ENCODE data around the gene SLC39A11. TPM values are rescaled to one million over a fixed set of nuclear protein-coding genes. Genes with fewer than 3 reads are reported as not detected.

Gene SLC39A11
- total RNA-seq, 2 experiments from 2014 or later, result 17.0 to 17.3 TPM

DNA sequence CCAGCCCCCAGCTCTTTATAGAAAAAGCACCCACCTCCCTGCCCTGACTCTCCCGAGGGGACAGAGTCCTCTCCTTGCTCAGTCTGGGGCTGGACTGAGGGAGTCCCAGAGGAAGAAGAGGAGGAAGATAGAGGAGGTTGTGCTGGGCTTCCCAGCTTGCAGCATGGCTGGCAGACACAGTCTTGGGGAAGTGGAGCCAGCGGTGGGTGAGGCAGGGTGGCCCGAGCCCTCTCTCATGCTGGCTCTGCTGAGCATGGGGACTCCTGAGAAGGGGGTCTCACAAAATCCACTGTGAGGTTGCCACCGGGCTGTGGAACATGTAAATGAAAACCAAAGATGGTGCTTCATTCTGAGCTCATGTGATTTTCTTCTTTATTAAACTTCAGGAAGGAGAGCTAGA lies 398.5 kb downstream of the SLC39A11 start:
- ChIA-PET POLR2A (interaction anchor here (1.0 to 1.8 kb wide), 2 partner anchors 26 to 33 kb away, joined by 4 read pairs; no protein-coding TSS in a partner anchor), CTCF (no interaction called here)
- H3K36me3 Mint-ChIP-seq (ENCODE audit: low read depth), result no peaks in the 10 kb centered on the region

GRCh38 chr17:72693151-72693878 lies 399.2 kb downstream of the SLC39A11 start:
- Mint-ChIP-seq H3K9me3 (no peaks in the 10 kb centered on the region), H3K4me1 (peaks cover 10% of the 10 kb centered on the region), H3K36me3 (ENCODE audit: low read depth) (no peaks in the 10 kb centered on the region), H3K27me3 (no peaks in the 10 kb centered on the region), H3K4me3 (no peak overlapping the region), H3K27ac (no peak overlapping the region)
- CTCF ChIA-PET, result no interaction called here
- POLR2A ChIA-PET, result interaction anchor here (1.0 to 1.8 kb wide), 2 partner anchors 26 to 34 kb away, joined by 4 read pairs; no protein-coding TSS in a partner anchor
- DNase-seq, result no peak

More for the DNA sequence above, 398.5 kb downstream of the SLC39A11 start:
- DNase-seq, result no peak
- Mint-ChIP-seq H3K4me1 (peaks cover 13% of the 10 kb centered on the region), H3K4me3 (no peak overlapping the region), H3K27me3 (no peaks in the 10 kb centered on the region), H3K27ac (no peak overlapping the region), H3K9me3 (no peaks in the 10 kb centered on the region)

GRCh38 chr17:72692676-72693075 lies 399.8 kb downstream of the SLC39A11 start:
- ChIA-PET CTCF (no interaction called here), POLR2A (interaction anchor here (1.8 kb wide), 1 partner anchor 27 kb away, joined by 4 read pairs; no protein-coding TSS in a partner anchor)
- peaks cover 5% of the 10 kb centered on the region for H3K4me1 Mint-ChIP-seq
- DNase-seq, result no peak
- H3K9me3 Mint-ChIP-seq, result no peaks in the 10 kb centered on the region
- no peak overlapping the region for H3K4me3 Mint-ChIP-seq
- no peaks in the 10 kb centered on the region for H3K27me3 Mint-ChIP-seq
- no peak overlapping the region for H3K27ac Mint-ChIP-seq
- no peaks in the 10 kb centered on the region for H3K36me3 Mint-ChIP-seq (ENCODE audit: low read depth)

DNA sequence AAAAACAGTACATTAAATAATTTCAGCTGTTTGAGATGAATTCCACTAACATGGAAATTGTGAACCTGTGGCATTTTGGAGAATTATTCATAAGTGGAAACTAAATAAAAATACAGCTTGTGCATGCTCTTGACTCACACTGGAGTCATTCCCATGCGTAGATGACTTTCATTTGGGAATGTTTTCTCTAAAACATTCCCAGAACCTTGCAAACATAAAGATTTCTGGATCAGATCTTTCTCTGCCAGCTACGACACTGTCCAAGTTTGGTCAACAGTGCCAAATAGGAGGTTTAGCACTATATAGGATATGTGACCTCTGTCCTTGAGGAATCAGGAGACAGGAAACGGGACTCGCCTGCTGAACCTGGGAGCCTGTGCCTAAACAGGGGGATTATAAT lies 400.9 kb downstream of the SLC39A11 start:
- ChIA-PET POLR2A (interaction anchor here (1.3 kb wide), 1 partner anchor 103 kb away, joined by 4 read pairs; no protein-coding TSS in a partner anchor), CTCF (interaction anchor here (1.0 kb wide), 1 partner anchor 135 kb away, joined by 3 read pairs; no protein-coding TSS in a partner anchor)
- no peak overlapping the region for H3K27ac Mint-ChIP-seq

DNA sequence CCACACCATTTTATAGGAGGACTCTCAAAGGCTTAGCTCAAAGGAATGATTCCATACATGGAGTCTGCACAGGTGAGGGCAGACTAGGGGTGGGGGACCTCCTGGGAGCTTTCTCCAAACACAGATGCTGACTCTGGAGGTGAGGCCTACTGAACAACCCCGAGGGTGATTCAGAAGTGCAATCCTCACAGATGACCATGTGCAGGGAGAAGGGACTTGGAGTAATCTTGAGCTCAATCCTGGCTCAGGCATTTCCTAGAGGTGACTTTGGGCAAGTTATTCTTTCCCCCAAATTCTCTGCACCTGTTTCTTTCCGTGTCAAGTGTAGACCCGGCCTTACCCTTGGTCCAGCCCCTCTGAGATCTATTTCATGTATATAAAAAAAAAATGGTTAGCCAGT lies 401.5 kb downstream of the SLC39A11 start:
- Mint-ChIP-seq H3K4me3 (no peak overlapping the region), H3K36me3 (ENCODE audit: low read depth) (no peaks in the 10 kb centered on the region), H3K27ac (no peak overlapping the region), H3K27me3 (no peaks in the 10 kb centered on the region), H3K9me3 (no peaks in the 10 kb centered on the region), H3K4me1 (no peaks in the 10 kb centered on the region)
- ChIA-PET CTCF (interaction anchor here (1.0 kb wide), 1 partner anchor 134 kb away, joined by 3 read pairs; no protein-coding TSS in a partner anchor), POLR2A (interaction anchor here (1.3 kb wide), 1 partner anchor 102 kb away, joined by 4 read pairs; no protein-coding TSS in a partner anchor)
- no peak for DNase-seq

More for the DNA sequence above, 400.9 kb downstream of the SLC39A11 start:
- Mint-ChIP-seq H3K9me3 (no peaks in the 10 kb centered on the region), H3K4me1 (no peaks in the 10 kb centered on the region), H3K36me3 (ENCODE audit: low read depth) (no peaks in the 10 kb centered on the region), H3K27me3 (no peaks in the 10 kb centered on the region), H3K4me3 (no peak overlapping the region)
- DNase-seq, result no peak

DNA sequence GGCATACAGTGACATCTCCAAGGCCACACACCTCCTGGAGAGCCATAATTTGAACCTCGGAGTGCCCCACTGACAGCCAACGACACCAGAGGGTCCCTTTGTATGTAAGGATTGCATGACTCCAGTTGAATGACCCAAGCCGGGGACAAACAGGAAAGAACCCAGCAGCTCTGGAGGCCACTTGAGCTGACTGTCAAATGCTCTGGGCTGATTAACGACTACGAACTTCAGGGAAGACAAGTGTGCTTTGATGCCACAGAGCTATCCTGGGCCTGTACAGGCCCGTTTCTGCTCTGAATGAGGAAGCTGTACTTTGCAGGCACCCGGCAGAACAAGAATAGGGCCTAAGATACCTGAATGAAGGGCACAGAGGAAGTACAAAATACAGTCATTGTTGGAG lies 404.6 kb downstream of the SLC39A11 start:
- H3K4me3 Mint-ChIP-seq, result no peak overlapping the region
- no peaks in the 10 kb centered on the region for H3K36me3 Mint-ChIP-seq (ENCODE audit: low read depth)
- no peaks in the 10 kb centered on the region for H3K4me1 Mint-ChIP-seq
- H3K27ac Mint-ChIP-seq, result no peak overlapping the region
- ChIA-PET POLR2A (no interaction called here), CTCF (interaction anchor here (1.6 kb wide), 1 partner anchor 131 kb away, joined by 4 read pairs; no protein-coding TSS in a partner anchor)
- no peaks in the 10 kb centered on the region for H3K9me3 Mint-ChIP-seq
- no peaks in the 10 kb centered on the region for H3K27me3 Mint-ChIP-seq
- DNase-seq, result no peak

GRCh38 chr17:72684405-72685020 lies 408.0 kb downstream of the SLC39A11 start:
- no peaks in the 10 kb centered on the region for H3K27me3 Mint-ChIP-seq
- H3K4me1 Mint-ChIP-seq, result peaks cover 2% of the 10 kb centered on the region
- H3K36me3 Mint-ChIP-seq (ENCODE audit: low read depth), result no peaks in the 10 kb centered on the region
- H3K27ac Mint-ChIP-seq, result no peak overlapping the region
- no peak for DNase-seq
- no peak overlapping the region for H3K4me3 Mint-ChIP-seq
- CTCF ChIA-PET, result no interaction called here
- no peaks in the 10 kb centered on the region for H3K9me3 Mint-ChIP-seq
- POLR2A ChIA-PET, result no interaction called here

DNA sequence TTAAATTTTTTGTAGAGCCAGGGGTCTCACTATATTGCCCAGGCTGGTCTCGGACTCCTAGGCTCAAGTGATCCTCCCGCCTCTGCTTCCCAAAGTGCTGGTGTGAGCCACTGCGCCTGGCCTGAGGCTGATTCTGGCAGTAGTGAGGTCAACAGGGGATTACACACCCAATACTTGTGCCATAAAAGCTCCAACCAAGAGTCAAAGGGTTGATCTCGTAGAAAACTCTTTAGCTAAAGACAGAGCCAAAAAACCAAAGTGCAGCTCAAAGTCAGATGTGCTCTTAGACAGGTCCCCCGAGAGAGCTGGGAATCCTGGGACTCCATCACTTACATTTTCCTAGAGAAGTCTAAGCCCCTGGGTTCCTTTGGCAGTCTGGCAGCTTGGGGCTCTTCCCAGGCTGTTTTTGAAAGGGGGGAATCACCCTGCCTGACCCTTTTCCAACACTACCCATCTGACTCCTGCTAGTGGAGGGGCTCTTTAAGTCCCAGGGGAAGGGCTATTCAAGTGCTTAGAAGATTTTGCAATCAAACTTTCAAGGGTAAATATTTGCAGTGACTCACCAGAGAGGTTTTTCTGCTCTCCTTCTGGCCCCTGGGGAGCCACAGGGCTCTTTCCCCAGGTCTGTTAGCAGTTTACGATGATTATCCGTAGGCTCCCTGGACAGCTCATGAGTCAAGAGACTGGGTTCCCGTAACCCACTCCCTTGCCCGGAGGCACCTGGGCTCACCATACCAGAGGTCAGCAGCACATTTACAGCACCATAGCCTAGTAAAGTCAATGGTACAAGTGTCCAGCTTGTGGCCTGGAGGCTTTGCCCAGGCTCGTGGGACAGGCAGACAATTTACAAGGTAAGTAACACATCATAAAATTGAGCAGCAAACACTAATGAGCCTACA lies 408.7 kb downstream of the SLC39A11 start:
- H3K4me1 Mint-ChIP-seq, result peaks cover 2% of the 10 kb centered on the region
- POLR2A ChIA-PET, result no interaction called here
- no peaks in the 10 kb centered on the region for H3K9me3 Mint-ChIP-seq
- DNase-seq, result no peak
- H3K36me3 Mint-ChIP-seq (ENCODE audit: low read depth), result no peaks in the 10 kb centered on the region
- no peak overlapping the region for H3K27ac Mint-ChIP-seq
- CTCF ChIA-PET, result no interaction called here
- no peaks in the 10 kb centered on the region for H3K27me3 Mint-ChIP-seq
- no peak overlapping the region for H3K4me3 Mint-ChIP-seq

GRCh38 chr17:72682605-72683004 lies 409.9 kb downstream of the SLC39A11 start:
- DNase-seq, result no peak
- ChIA-PET CTCF (interaction anchor here (0.5 to 1.2 kb wide), 3 partner anchors 45 to 956 kb away, joined by 3 read pairs; no protein-coding TSS in a partner anchor), POLR2A (no interaction called here)
- Mint-ChIP-seq H3K27me3 (no peaks in the 10 kb centered on the region), H3K4me3 (no peak overlapping the region), H3K4me1 (peaks cover 2% of the 10 kb centered on the region), H3K27ac (no peak overlapping the region), H3K36me3 (ENCODE audit: low read depth) (no peaks in the 10 kb centered on the region), H3K9me3 (no peaks in the 10 kb centered on the region)

DNA sequence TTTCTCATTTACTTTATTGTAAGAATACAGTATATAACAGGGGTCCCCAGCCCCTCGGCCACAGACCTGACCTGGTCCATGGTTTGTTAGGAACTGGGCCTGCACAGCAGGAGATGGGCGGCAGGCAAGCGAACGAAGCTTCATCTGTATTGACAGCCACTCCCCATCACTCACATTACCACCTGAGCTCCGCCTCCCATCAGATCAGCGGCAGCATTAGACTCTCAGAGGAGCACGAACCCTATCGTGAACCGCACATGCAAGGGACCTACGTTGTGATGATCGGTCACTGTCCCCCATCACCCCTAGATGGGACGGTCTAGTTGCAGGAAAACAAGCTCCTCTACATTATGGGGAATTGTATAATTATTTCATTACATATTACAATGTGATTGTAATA lies 410.6 kb downstream of the SLC39A11 start:
- H3K4me3 Mint-ChIP-seq, result no peak overlapping the region
- no peak overlapping the region for H3K27ac Mint-ChIP-seq
- ChIA-PET CTCF (interaction anchor here (0.6 to 1.2 kb wide), 3 partner anchors 46 to 957 kb away, joined by 3 read pairs; no protein-coding TSS in a partner anchor), POLR2A (no interaction called here)
- H3K27me3 Mint-ChIP-seq, result no peaks in the 10 kb centered on the region
- no peak for DNase-seq
- H3K4me1 Mint-ChIP-seq, result peaks cover 2% of the 10 kb centered on the region
- H3K36me3 Mint-ChIP-seq (ENCODE audit: low read depth), result no peaks in the 10 kb centered on the region
- H3K9me3 Mint-ChIP-seq, result no peaks in the 10 kb centered on the region

DNA sequence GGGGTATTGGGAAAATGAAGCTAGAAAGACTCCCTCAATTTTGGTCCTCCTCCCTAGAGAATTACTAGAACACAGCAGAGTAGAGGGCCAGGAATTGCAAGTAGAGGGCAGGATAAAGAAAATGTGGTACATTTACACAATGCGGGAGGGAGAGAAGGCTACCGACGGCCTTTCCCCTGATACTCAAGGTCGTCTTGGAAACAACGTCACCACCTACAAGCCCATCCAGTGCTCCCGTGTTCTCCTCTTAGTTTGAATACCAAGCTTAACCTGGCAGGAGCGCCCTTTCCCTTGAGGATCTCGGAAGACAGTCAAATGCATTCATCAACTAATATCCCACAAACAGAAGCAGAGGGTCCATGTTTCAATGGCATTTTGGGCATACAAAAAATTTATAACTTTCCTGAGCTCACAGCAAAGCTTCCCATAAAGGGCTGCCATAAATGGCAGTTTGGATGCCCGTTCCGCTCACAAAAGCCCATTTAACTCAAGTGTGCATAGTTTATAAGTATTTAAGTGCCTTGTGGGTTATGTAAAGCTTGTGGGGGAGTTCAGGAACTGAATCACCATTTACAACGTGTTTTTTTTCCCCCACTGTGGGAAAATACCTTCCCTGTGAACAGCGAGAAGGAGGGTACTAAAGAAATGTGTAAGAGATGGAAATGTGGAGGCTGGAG lies 414.6 kb downstream of the SLC39A11 start:
- ChIA-PET CTCF (interaction anchor here (1.2 kb wide), 1 partner anchor 47 kb away, joined by 4 read pairs; no protein-coding TSS in a partner anchor), POLR2A (no interaction called here)
- no peak for DNase-seq
- H3K4me1 Mint-ChIP-seq, result peaks cover 2% of the 10 kb centered on the region
- no peaks in the 10 kb centered on the region for H3K27me3 Mint-ChIP-seq
- H3K9me3 Mint-ChIP-seq, result no peaks in the 10 kb centered on the region
- no peak overlapping the region for H3K27ac Mint-ChIP-seq
- H3K4me3 Mint-ChIP-seq, result no peak overlapping the region
- no peaks in the 10 kb centered on the region for H3K36me3 Mint-ChIP-seq (ENCODE audit: low read depth)

- Mint-ChIP-seq H3K4me1 (no peaks in the 10 kb centered on the region), H3K27me3 (no peaks in the 10 kb centered on the region), H3K4me3 (no peak overlapping the region), H3K27ac (no peak overlapping the region), H3K36me3 (ENCODE audit: low read depth) (no peaks in the 10 kb centered on the region), H3K9me3 (no peaks in the 10 kb centered on the region)
- CTCF ChIA-PET, result no interaction called here
- POLR2A ChIA-PET, result no interaction called here
- DNase-seq, result no peak
Observed at GRCh38 chr17:72677108-72677507, 415.4 kb downstream of the SLC39A11 start.

Data from activated CD4-positive, alpha-beta memory T cell treated with anti-CD3 and anti-CD28 coated beads, Interleukin-2, amount 10 ng/mL, durations not matched to agents 7 days and 5 days (primary cell).